BJ (cell line): ENCODE results near the gene PLCB2. TPM values are rescaled to one million over a fixed set of nuclear protein-coding genes. Genes with fewer than 3 reads are reported as not detected.

Experiments used
- CTCF ChIA-PET: fragments of 350-600 bp; formaldehyde crosslinking; extraction: SDS; loops from one replicate; lab custom pipeline; 2021; ENCODE audit warnings: antibody characterized with exemption, inconsistent platforms; lab: Yijun Ruan, JAX
- POLR2A ChIA-PET: fragments of 300-600 bp; sonication (Branson Sonifier 250); formaldehyde crosslinking; extraction: SDS; loops from one replicate; lab custom pipeline; 2021; ENCODE audit warnings: antibody characterized with exemption; lab: Charles Lee
- DNase-seq: peaks from one replicate; pipeline ENCODE4 v3.0.0-alpha.2; 2011; ENCODE audit warnings: low read depth
- H3K27me3 ChIP-seq: 2 replicates; pipeline ENCODE4 v1.6.0; 2011; ENCODE audit warnings: low read length; ENCODE audit not compliant: control insufficient read depth, insufficient read depth
- H3K36me3 ChIP-seq: 2 replicates; pipeline ENCODE4 v1.5.1; 2011; ENCODE audit warnings: low read length; ENCODE audit not compliant: control insufficient read depth, insufficient read depth
- H3K4me3 ChIP-seq: 2 replicates; pipeline ENCODE4 v1.5.1; 2011; ENCODE audit warnings: low read depth, mild to moderate bottlenecking, control low read depth, low read length
- polyA plus RNA-seq: library from polyadenylated mRNA; depleted of rRNA; stranded (reverse); fragments of >200 nt; gene quantifications from 2 replicates; pipeline ENCODE4 v1.2.3, GENCODE V29; 2011
- TF ChIP-seq, protein P1 (sequence below): IDR thresholded peaks from 2 replicates; pipeline ENCODE4 v1.5.1; 2011; ENCODE audit warnings: low read depth, mild to moderate bottlenecking, control low read depth, inconsistent platforms, low read length, moderate library complexity; ENCODE audit not compliant: insufficient read depth

Gene PLCB2
- polyA plus RNA-seq, 1 experiment, result 0.47 TPM

DNA sequence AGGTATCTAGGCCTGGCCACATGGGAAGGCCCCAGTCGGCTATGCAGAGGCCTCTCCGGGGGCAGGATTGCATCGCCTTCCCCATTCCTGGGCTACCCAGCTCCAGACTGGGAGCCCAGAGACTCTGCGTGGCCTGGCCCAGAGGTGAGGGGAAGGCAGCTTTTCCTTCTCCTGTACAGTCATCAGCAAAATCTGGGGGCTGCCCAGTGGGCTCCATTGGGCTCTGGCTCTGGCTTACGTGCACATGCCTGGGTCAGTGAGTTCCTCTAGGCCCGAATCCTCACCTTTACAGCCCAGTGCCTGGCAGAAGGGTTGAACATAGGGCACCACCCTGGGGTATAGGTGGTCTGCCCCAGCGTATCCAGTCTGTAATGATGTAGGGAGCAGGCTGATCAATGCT lies 20.9 kb downstream of the PLCB2 start:
- ChIA-PET CTCF (interaction anchor here (0.6 to 7.2 kb wide), 8 partner anchors 8 to 220 kb away, joined by 3 to 67 read pairs (median 4); no protein-coding TSS in a partner anchor), POLR2A (no interaction called here)
- TF ChIP-seq, protein P1, sequence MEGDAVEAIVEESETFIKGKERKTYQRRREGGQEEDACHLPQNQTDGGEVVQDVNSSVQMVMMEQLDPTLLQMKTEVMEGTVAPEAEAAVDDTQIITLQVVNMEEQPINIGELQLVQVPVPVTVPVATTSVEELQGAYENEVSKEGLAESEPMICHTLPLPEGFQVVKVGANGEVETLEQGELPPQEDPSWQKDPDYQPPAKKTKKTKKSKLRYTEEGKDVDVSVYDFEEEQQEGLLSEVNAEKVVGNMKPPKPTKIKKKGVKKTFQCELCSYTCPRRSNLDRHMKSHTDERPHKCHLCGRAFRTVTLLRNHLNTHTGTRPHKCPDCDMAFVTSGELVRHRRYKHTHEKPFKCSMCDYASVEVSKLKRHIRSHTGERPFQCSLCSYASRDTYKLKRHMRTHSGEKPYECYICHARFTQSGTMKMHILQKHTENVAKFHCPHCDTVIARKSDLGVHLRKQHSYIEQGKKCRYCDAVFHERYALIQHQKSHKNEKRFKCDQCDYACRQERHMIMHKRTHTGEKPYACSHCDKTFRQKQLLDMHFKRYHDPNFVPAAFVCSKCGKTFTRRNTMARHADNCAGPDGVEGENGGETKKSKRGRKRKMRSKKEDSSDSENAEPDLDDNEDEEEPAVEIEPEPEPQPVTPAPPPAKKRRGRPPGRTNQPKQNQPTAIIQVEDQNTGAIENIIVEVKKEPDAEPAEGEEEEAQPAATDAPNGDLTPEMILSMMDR, result no peak

DNA sequence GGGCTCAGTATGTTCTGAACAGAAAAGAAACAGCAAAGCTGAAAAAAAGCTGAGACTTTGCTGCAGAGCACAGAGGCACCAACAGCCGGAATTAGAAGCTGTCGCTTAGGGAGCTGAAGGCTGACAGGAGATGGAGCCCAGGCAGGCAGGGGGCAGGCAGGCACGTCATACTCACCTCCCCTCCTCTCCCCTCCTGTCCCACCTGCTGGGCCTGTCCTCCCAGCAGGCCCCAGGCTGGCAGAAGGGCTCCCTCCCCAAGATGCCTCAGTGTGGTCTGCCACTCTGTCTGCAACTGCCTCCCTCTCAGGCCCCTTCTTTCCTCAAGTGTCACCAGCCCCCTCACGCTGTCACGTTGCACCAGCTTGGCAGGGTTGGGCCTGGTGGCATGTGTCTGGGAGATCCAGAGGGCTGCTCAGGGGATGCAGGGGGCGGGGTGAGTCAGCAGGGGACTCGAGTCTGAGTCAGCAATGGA lies 21.6 kb downstream of the PLCB2 start:
- DNase-seq, result no peak
- peaks cover 23% of the 10 kb centered on the region for H3K27me3 ChIP-seq
- no peaks in the 10 kb centered on the region for H3K36me3 ChIP-seq
- ChIA-PET CTCF (interaction anchor here (1.1 to 2.8 kb wide), 8 partner anchors 11 to 221 kb away, joined by 3 to 13 read pairs (median 7); no protein-coding TSS in a partner anchor), POLR2A (no interaction called here)
- H3K4me3 ChIP-seq, result no peak overlapping the region
- TF ChIP-seq, protein P1, result no peak

More for the DNA sequence above, 20.9 kb downstream of the PLCB2 start:
- DNase-seq, result no peak
- no peak overlapping the region for H3K4me3 ChIP-seq
- H3K27me3 ChIP-seq, result peaks cover 22% of the 10 kb centered on the region
- no peaks in the 10 kb centered on the region for H3K36me3 ChIP-seq

DNA sequence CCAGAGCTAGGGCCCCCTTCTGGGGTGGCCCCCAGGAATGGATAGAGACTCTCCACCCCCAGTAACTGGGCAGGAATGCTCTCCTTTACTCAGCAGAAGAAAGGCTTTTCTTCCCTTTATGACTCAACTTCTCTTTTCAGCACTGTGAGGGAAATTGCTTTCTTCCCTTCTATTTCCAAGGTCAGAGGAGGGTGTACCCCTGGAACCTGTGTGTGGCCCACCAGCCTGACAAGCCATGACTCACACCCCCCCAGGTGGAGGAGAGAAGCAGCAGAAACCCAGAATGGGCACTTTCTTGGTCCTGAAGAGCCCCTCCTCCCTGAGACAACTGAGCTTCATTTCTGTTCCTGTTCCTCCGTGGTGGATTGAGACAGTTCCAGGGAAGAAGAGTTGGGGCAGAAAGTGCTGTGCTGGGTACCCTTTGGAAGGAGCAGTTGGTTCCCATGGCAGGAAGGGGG lies 22.2 kb downstream of the PLCB2 start:
- TF ChIP-seq, protein P1, result no peak
- Histone ChIP-seq H3K27me3 (peaks cover 24% of the 10 kb centered on the region), H3K36me3 (no peaks in the 10 kb centered on the region), H3K4me3 (no peak overlapping the region)
- POLR2A ChIA-PET, result no interaction called here
- DNase-seq, result no peak
- CTCF ChIA-PET, result interaction anchor here (0.6 to 2.8 kb wide), 11 partner anchors 10 to 183 kb away, joined by 3 to 13 read pairs (median 4); no protein-coding TSS in a partner anchor

DNA sequence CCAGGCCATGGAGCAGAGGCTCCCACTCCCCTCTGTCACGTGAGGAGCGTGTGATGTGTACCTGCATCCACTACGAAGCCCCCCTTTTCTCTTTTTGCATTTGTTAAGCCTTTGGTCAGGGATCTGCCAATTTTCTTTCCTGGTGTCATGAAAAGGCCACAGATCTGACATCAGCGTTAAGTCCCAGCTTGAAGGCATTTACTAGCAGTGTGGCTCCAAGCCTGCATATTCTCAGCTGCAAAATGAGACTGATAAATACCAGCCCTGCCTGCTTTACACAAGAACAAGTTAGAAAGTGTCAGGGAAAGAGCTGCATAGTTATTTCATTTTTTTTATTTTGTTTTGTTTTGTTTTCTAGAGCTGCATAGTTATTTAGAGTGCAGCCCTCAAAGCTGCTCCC lies 22.6 kb downstream of the PLCB2 start:
- CTCF ChIA-PET, result interaction anchor here (0.6 to 2.8 kb wide), 13 partner anchors 10 to 182 kb away, joined by 3 to 13 read pairs (median 4); no protein-coding TSS in a partner anchor
- Histone ChIP-seq H3K36me3 (no peaks in the 10 kb centered on the region), H3K4me3 (no peak overlapping the region), H3K27me3 (peaks cover 24% of the 10 kb centered on the region)
- POLR2A ChIA-PET, result no interaction called here
- DNase-seq, result no peak
- TF ChIP-seq, protein P1, result no peak

DNA sequence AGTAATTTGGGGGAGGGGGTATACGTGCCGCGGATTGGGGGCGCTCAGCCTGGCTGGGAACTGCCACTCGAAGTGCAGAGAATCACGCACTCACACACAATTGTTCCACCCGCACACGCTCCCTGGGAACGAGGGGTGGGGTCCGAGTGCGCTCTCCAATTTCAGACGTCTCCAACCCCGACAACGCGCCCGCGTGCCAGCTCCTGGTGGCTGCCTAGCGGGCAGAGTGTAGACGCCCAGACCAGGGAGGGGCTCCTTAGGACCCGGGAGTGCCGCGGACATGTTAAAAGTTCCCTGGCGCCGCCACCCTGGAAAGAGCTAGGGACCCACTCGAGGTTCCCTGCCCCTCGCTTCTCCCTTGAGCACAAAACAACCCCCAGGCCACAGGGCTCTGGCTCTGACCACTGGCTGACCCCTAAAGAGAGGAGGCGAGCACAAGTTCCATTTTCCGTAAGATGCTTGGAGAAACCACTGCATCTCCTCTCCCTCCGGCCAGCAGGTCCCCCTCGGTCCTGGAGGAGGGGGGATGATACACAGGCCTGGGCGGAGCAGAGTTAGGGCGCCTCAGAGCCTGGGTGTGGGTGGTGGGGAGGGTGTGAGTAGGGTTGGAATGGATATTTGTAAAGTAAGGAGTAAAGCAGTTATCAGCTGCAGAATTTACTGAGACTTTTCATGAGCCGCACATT lies 24.0 kb downstream of the PLCB2 start:
- peaks cover 23% of the 10 kb centered on the region for H3K27me3 ChIP-seq
- ChIA-PET CTCF (interaction anchor here (0.8 to 2.7 kb wide), 4 partner anchors 9 to 66 kb away, joined by 3 to 8 read pairs (median 6); no protein-coding TSS in a partner anchor), POLR2A (no interaction called here)
- no peak overlapping the region for H3K4me3 ChIP-seq
- TF ChIP-seq, protein P1, result no peak
- DNase-seq, result no peak
- no peaks in the 10 kb centered on the region for H3K36me3 ChIP-seq
